ENCODE measurements around the gene EMILIN1.

DNA sequence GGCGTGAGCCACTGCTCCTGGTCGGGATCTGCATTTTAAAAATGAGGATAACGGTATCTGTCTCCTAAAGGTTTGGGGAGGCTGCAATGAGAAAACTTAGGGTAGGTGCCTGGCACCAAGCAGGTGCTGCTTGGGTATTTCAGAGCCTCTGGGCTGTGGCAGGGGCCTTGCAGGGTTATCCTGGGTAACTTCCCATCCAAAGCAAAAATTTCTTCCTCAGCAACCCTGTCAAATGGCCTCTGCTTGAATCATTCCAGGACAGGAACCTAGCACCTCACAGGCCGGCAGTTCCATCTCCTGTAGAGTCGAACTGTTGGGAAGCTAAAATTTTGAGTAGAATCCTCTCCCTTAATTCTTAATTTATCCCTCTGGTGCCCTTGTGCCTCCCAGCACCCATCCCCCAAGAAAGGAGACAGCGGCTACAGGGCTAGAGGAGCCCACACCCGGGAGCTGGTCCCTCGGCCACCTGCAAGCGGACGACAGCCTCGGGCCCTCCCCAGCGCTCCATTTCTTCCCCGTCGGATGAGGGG is 39.6 kb downstream of the EMILIN1 start:
- TF ChIP-seq, protein P1, sequence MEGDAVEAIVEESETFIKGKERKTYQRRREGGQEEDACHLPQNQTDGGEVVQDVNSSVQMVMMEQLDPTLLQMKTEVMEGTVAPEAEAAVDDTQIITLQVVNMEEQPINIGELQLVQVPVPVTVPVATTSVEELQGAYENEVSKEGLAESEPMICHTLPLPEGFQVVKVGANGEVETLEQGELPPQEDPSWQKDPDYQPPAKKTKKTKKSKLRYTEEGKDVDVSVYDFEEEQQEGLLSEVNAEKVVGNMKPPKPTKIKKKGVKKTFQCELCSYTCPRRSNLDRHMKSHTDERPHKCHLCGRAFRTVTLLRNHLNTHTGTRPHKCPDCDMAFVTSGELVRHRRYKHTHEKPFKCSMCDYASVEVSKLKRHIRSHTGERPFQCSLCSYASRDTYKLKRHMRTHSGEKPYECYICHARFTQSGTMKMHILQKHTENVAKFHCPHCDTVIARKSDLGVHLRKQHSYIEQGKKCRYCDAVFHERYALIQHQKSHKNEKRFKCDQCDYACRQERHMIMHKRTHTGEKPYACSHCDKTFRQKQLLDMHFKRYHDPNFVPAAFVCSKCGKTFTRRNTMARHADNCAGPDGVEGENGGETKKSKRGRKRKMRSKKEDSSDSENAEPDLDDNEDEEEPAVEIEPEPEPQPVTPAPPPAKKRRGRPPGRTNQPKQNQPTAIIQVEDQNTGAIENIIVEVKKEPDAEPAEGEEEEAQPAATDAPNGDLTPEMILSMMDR (IDR thresholded peaks at IDR 0.05 in 4 of 5, conservative IDR thresholded peaks at IDR 0.05 in 1 of 5), result no peak
- no peak for TF ChIP-seq POLR2A (IDR thresholded peaks at IDR 0.05)

Data from gastrocnemius medialis (tissue), 4 donors.